C4-2B (cell line): ENCODE measurements around the gene LPAR2.

ENCODE experiments used
- ZFX ChIP-seq: fragments of 450-650 bp; IDR thresholded peaks from 2 replicates; pipeline ENCODE4 v1.6.1; 2017
- TF ChIP-seq, protein P1 (sequence below): fragments of 450-650 bp; conservative IDR thresholded peaks from 2 replicates; pipeline ENCODE4 v1.5.1; 2017; ENCODE audit warnings: mild to moderate bottlenecking

DNA sequence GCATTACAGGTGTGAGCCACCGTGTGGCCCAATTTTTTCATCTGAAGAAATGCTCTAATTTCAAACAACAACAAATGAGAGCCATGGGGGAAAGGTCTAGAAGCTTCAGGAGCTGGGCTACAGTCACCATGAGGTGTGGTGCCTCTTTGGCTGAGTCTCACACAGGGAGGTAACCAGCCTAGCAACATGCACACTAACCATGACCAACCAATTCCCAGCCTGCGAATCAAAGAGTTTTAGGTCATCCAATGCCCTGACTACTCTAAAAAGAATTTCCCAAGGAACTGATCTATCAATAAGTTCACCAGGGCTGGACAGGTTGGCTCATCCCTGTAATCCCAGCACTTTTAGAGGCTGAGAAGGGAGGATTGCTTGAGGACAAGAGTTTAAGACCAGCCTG, 39.5 kb downstream of the LPAR2 start:
- TF ChIP-seq, protein P1, sequence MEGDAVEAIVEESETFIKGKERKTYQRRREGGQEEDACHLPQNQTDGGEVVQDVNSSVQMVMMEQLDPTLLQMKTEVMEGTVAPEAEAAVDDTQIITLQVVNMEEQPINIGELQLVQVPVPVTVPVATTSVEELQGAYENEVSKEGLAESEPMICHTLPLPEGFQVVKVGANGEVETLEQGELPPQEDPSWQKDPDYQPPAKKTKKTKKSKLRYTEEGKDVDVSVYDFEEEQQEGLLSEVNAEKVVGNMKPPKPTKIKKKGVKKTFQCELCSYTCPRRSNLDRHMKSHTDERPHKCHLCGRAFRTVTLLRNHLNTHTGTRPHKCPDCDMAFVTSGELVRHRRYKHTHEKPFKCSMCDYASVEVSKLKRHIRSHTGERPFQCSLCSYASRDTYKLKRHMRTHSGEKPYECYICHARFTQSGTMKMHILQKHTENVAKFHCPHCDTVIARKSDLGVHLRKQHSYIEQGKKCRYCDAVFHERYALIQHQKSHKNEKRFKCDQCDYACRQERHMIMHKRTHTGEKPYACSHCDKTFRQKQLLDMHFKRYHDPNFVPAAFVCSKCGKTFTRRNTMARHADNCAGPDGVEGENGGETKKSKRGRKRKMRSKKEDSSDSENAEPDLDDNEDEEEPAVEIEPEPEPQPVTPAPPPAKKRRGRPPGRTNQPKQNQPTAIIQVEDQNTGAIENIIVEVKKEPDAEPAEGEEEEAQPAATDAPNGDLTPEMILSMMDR: no peak
- no peak for TF ChIP-seq ZFX
